Measurements from ENCODE around the gene HPF1. TPM values are rescaled to one million over a fixed set of nuclear protein-coding genes. Genes with fewer than 3 reads are reported as not detected.
"Not testable (repeated sequence)": the region's sequence is repeated elsewhere in the genome, so short reads cannot be mapped to it uniquely, and the experiment has no call there.

The HPF1 gene
- total RNA-seq, 8 experiments from 2014 or later, result 14.8 to 46.5 (median 32.1) TPM

DNA sequence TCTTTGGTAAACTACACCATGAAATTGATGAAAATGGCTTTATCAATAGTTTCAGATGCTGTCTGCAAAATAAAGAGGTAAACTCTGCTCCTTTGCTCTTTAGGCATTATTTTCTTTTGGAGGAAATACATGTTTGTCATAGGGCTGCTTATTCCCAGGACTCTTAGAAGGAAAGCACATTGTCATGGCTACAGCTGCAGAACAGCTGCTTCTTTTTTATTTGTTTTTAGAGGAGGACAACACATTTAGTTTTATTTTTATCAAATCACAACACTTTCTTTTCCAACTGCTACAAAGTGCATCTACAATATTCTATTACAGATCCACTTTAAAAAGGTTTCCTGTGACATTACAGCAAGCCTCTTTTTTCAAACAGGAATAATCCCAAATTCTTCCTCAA is 12.7 kb upstream of the HPF1 start:
- ATAC-seq (replicated peaks in 6 of 8), result no peak
- no peak overlapping the region for H3K4me3 ChIP-seq
- H3K27ac ChIP-seq, result no peak overlapping the region
- no peaks in the 10 kb centered on the region for H3K4me1 ChIP-seq (replicated peaks in 1 of 2)
- in situ Hi-C loops (cut with MboI; ENCODE audit: low pct_unique_long_range_greater_than_20kb in 2 of 9, low sequenced_read_pairs in 9 of 9, unreplicated experiment in 9 of 9), result no loop called here

DNA sequence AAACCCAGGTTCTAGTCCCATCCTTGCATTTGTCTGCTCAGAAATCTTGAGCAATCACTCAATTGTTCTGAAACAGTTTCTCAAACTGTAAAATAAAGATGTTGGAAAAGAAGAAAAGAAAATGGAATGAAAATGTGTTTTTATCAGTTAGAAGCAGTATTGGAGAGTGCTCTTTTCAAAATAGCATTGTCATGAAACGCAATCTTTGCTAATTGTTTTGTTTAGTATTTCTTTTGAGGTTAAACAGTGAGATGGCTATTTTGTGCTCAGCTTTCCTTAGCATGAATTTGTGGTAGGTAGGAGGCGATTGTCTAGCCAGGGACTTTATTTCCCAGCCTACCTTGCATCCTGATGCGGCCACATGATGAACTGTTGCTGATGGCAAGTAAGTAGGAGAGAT is 10.6 kb upstream of the HPF1 start:
- H3K4me1 ChIP-seq (replicated peaks in 1 of 2), result no peaks in the 10 kb centered on the region
- no peak for ATAC-seq (replicated peaks in 6 of 8)
- no peak overlapping the region for H3K4me3 ChIP-seq
- no peak overlapping the region for H3K27ac ChIP-seq
- WGBS, 10 experiments, result 18 to 100% (median 86%) methylated on average over 1 to 3 of the region's 3 CpGs
- in situ Hi-C loops (cut with MboI; ENCODE audit: low pct_unique_long_range_greater_than_20kb in 2 of 9, low sequenced_read_pairs in 9 of 9, unreplicated experiment in 9 of 9), result no loop called here

DNA sequence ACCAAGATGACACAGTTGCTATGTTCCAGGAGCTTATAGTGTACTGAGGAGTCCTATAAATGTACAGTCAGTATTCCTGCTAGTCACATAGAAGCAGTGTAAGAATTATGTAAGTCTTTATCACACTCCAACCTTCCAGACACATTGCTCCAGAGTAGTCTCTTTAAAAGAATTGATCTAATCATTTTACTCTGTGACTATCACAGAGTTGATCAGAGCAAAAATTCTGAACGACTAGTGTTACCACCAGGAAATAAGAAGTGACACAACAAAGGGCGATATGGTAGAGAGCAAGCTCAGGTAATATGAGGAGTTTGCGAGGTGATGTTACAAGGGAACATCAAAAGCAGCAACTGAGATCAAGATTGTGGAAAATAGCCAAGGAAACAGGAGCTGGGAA is 9.0 kb upstream of the HPF1 start:
- ATAC-seq (replicated peaks in 6 of 8), result no peak
- H3K4me1 ChIP-seq (replicated peaks in 1 of 2), result no peaks in the 10 kb centered on the region
- in situ Hi-C loops (cut with MboI; ENCODE audit: low pct_unique_long_range_greater_than_20kb in 2 of 9, low sequenced_read_pairs in 9 of 9, unreplicated experiment in 9 of 9), result no loop called here
- 50 to 100% (median 89%) methylated on average over 1 to 3 of the region's 3 CpGs; no CpG with 5 or more reads in 1 of the 10 experiments for WGBS, 10 experiments
- H3K27ac ChIP-seq, result no peak overlapping the region
- no peak overlapping the region for H3K4me3 ChIP-seq

DNA sequence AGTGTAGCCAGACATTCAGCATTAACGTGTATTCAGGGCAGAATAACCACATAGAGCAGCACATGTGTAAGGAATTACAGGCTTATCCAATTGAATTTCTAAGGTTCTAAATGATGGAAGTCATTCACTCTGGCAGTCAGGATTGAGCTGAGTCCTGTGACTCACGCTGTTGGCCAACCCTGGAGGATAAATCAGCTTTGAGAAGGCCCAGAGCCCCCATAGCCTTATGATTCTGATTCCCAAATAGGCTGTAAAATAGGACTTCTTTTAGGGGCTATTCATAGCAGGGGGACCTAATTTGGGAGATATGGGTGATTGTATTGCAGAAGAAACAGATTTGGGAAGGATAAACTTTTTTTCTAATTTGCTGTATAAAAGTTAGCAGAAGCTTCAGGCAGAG is 8.1 kb upstream of the HPF1 start:
- WGBS, 10 experiments, result 0 to 100% (median 84%) methylated on average over 1 to 2 of the region's 2 CpGs; no CpG with 5 or more reads in 4 of the 10 experiments
- ATAC-seq (replicated peaks in 6 of 8), result peak in 3 of 8 experiments; percentile 20 to 61 (median 39)
- no peak overlapping the region for H3K4me3 ChIP-seq
- no peak overlapping the region for H3K27ac ChIP-seq
- H3K4me1 ChIP-seq (replicated peaks in 1 of 2), result no peaks in the 10 kb centered on the region
- in situ Hi-C loops (cut with MboI; ENCODE audit: low pct_unique_long_range_greater_than_20kb in 2 of 9, low sequenced_read_pairs in 9 of 9, unreplicated experiment in 9 of 9), result no loop called here

DNA sequence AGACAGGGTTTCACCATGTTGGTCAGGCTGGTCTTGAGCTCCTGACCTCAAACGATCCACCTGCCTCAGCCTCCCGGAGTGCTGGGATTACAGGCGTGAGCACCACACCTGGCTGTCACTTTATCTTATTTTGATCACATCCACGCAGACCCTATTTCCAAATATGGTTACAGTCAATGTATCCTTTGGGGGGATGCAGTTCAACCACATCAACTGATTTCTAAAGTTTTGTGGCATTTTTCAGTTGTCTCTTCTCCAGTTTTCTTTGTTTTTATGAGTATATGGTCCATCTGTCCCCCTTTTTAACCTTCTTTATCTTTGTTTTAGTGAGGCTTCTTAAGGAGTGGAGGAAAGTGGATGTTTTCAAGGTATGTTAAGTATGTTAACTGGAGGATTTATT is 4.1 kb upstream of the HPF1 start:
- ATAC-seq (replicated peaks in 6 of 8), result no peak
- Histone ChIP-seq H3K27ac (no peak overlapping the region), H3K4me1 (replicated peaks in 1 of 2) (peaks cover under 1 to 3% of the 10 kb centered on the region in 2 donors), H3K4me3 (no peak overlapping the region)
- in situ Hi-C loops (cut with MboI; ENCODE audit: low pct_unique_long_range_greater_than_20kb in 2 of 9, low sequenced_read_pairs in 9 of 9, unreplicated experiment in 9 of 9), result no loop called here
- 50 to 100% (median 62%) methylated on average over 1 to 3 of the region's 4 CpGs; no CpG with 5 or more reads in 5 of the 10 experiments for WGBS, 10 experiments

DNA sequence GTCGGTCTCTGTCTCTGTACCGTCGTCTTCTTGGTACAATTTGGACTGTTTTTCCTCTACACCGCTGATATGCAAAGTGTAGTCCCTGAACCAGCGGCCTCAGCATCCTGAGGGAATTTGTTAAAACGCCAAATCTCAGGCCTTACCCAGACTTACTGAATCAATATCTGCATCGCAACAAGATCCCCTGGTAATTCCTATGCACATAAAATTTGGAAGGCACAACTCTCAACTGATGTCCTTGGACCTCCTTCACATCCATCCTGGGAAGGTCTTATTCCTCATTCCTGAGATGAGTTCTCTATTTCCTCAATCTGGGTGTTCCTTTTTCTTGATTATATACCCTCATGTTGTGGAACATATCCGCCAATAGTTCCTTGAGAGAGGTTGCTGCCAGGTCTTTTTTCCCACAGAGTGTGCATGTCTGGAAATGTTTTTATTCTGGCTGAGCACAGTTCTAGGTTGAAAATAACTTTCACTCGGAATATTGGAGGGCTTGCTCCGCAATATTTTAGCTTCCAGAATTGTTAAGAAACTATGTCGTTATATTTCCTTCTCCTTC is 738 bp upstream of the HPF1 start:
- WGBS, 10 experiments, result 2 to 100% (median 74%) methylated on average over 2 to 10 of the region's 11 CpGs
- no peak overlapping the region for H3K27ac ChIP-seq
- in situ Hi-C loops (cut with MboI; ENCODE audit: low pct_unique_long_range_greater_than_20kb in 2 of 9, low sequenced_read_pairs in 9 of 9, unreplicated experiment in 9 of 9), result no loop called here
- ATAC-seq (replicated peaks in 6 of 8), result peak in 5 of 8 experiments; percentile 2 to 11 (median 4)
- H3K4me1 ChIP-seq (replicated peaks in 1 of 2), result peaks cover 9 to 10% of the 10 kb centered on the region in 2 donors
- peak overlapping the region in 3 of 5 donors; percentile 55 to 91 (median 69) for H3K4me3 ChIP-seq

DNA sequence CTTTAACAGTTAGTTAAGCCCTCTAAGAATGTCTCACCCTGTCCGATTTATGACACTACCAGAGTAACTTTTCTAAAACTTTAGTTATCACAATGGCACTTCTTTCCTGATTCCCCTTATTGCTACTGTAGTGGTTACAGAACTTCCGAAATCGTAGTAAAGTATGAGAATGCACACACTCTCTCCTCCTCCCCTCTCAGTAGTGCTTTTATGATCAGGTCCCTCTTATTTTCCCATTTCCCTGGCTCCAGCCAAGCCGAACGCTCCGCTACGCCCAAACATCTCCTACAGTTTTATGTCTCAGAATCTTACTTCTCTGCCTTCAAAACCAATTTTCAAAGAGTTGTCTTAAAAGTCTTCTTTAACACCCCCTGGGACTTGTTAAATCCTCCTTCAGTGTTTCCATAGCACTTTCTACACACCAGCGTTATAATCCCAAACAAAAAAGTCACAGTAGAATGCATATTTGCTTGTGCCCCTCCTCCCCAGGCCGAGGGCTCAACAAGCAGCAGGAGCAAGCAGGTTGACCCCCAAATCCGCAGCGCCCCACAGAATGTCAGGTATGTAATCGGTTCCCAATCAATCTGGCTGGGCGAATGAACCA is 671 bp downstream of the HPF1 start:
- peak in 2 of 8 experiments; percentile 7 to 19 for ATAC-seq (replicated peaks in 6 of 8)
- in situ Hi-C loops (cut with MboI; ENCODE audit: low pct_unique_long_range_greater_than_20kb in 2 of 9, low sequenced_read_pairs in 9 of 9, unreplicated experiment in 9 of 9), result no loop called here
- H3K4me1 ChIP-seq (replicated peaks in 1 of 2), result peaks cover 9 to 10% of the 10 kb centered on the region in 2 donors
- 0 to 16% (median 0%) methylated on average over 2 to 13 of the region's 13 CpGs; no CpG with 5 or more reads in 1 of the 10 experiments for WGBS, 10 experiments
- H3K4me3 ChIP-seq, result peak overlapping the region; percentile 51 to 91 (median 66)
- H3K27ac ChIP-seq, result peak overlapping the region; percentile 2 to 60

DNA sequence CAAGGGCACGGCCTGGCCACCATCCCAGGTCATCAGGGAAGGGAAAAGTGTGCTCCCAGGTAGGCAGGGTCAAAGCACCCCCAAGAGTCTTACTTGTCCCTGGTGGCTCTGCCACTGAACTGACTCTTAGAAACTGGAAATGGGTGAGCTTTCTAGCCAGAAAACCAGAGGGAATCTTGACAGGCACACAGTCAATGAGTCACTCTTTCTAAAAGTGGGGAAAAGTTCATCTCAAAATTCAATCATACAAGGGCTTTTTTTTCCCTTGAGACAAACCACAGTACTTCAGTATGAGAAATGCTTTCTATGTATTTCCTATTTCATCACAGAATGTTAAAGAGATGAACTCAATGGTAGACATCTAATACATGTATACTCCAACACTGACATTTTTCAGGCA is 12.5 kb downstream of the HPF1 start:
- Histone ChIP-seq H3K4me1 (replicated peaks in 1 of 2) (no peaks in the 10 kb centered on the region), H3K27ac (no peak overlapping the region), H3K4me3 (no peak overlapping the region)
- WGBS, 10 experiments, result 100% methylated on average over 1 of the region's 1 CpG; no CpG with 5 or more reads in 9 of the 10 experiments
- in situ Hi-C loops (cut with MboI; ENCODE audit: low pct_unique_long_range_greater_than_20kb in 2 of 9, low sequenced_read_pairs in 9 of 9, unreplicated experiment in 9 of 9), result no loop called here
- no peak for ATAC-seq (replicated peaks in 6 of 8)

DNA sequence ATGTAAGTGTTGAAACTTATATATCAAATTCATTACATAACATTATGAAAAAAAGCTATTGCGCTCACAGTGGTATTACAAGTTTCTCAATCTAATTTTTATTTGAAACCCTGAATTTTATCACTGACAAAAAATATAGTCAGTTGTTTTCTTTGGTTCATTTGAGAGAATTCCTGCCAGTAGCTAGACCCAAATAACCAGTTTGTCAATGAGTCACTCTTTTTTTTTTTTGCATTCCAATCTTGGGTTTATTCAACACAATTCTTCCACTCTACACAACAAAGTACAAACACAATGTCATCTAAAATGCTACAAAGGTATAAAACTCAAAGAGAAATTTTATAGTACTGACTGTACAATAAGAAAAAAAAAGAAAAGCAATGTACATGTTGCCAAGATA is 13.1 kb downstream of the HPF1 start:
- H3K4me3 ChIP-seq, result no peak overlapping the region
- no peak for ATAC-seq (replicated peaks in 6 of 8)
- in situ Hi-C loops (cut with MboI; ENCODE audit: low pct_unique_long_range_greater_than_20kb in 2 of 9, low sequenced_read_pairs in 9 of 9, unreplicated experiment in 9 of 9), result no loop called here

DNA sequence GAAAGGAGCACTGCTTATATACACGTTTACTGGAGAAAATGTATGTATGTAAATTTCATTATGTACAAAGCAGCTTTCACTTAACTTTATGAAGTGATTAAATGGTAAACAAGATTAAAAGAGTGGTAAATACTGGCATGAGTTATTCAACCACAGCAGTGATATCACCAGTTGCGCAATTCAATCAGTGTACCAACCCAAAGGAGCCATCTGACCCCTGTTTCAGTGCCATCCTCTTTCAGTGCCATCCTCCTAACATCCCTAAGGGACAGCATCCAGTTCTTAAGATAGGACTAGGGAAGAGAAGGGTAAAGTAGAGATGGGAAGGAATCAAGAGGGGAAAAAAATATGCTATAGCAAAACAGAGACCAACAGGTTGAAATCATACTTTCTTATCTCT is 16.2 kb downstream of the HPF1 start:
- 60 to 100% (median 80%) methylated on average over 1 to 2 of the region's 2 CpGs; no CpG with 5 or more reads in 2 of the 10 experiments for WGBS, 10 experiments
- Histone ChIP-seq H3K27ac (no peak overlapping the region), H3K4me1 (replicated peaks in 1 of 2) (no peaks in the 10 kb centered on the region), H3K4me3 (no peak overlapping the region)
- ATAC-seq (replicated peaks in 6 of 8), result no peak
- in situ Hi-C loops (cut with MboI; ENCODE audit: low pct_unique_long_range_greater_than_20kb in 2 of 9, low sequenced_read_pairs in 9 of 9, unreplicated experiment in 9 of 9), result no loop called here

More for the DNA sequence above, 13.1 kb downstream of the HPF1 start:
- WGBS, 10 experiments, result 92 to 100% (median 100%) methylated on average over 1 of the region's 1 CpG; no CpG with 5 or more reads in 3 of the 10 experiments
- Histone ChIP-seq H3K27ac (no peak overlapping the region), H3K4me1 (replicated peaks in 1 of 2) (no peaks in the 10 kb centered on the region)

DNA sequence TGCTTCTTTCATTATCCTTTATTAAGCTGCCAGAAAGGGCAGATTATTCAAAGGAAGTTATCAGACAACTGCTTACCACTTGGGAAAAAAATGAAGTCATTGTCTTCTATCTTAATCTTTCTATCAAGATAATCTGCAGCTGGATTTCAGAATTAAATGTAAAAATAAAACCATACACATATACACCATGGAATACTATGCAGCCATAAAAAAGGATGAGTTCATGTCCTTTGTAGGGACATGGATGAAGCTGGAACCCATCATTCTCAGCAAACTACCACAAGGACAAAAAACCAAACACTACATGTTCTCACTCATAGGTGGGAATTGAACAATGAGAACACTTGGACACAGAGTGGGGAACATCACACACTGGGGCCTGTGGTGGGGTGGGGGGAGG is 19.1 kb downstream of the HPF1 start:
- H3K4me1 ChIP-seq (replicated peaks in 1 of 2); ATAC-seq (replicated peaks in 6 of 8); in situ Hi-C loops (cut with MboI; ENCODE audit: low pct_unique_long_range_greater_than_20kb in 2 of 9, low sequenced_read_pairs in 9 of 9, unreplicated experiment in 9 of 9); H3K4me3 ChIP-seq; H3K27ac ChIP-seq: not testable (repeated sequence)

DNA sequence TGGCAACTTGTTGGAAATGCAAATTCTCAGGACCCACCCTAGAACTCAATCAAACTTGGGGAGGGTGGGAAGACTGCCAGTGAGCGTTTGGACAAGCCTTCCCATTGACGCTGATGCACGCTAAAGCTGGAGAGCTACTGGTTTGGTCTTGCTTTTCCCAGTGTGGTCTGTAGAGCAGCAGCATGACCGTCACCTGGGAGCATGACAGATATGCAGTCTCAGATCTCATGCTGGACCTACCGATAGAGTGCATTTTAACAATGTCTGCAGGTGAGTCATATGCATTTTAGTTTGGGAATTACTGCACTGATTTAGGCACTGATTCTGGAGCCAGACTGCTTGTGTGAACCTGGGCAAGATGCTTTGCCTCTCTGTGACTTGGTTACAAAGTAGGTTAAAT is 27.2 kb downstream of the HPF1 start:
- in situ Hi-C loops (cut with MboI; ENCODE audit: low pct_unique_long_range_greater_than_20kb in 2 of 9, low sequenced_read_pairs in 9 of 9, unreplicated experiment in 9 of 9), result no loop called here

DNA sequence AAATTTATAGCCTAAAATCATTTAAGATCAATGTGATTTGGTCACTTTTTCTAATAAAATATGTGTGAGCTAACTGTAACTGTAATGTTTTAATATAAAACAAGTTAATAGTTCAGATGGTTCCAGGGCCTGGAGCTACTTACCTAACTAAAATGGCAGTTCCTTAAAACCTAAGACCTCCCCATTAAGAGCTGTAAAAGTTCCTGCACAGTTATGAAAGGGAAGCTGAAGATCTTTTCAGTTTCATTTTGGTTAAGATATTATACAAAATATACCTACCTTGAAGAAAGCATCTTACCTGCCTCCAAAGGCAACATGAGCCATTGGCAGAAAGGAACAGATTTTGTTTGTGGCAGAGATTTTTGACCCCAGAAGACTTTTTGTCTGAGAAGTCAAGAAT is 30.1 kb downstream of the HPF1 start:
- Histone ChIP-seq H3K27ac (no peak overlapping the region), H3K4me1 (replicated peaks in 1 of 2) (no peaks in the 10 kb centered on the region), H3K4me3 (no peak overlapping the region)
- in situ Hi-C loops (cut with MboI; ENCODE audit: low pct_unique_long_range_greater_than_20kb in 2 of 9, low sequenced_read_pairs in 9 of 9, unreplicated experiment in 9 of 9), result no loop called here
- no peak for ATAC-seq (replicated peaks in 6 of 8)

More for the DNA sequence above, 27.2 kb downstream of the HPF1 start:
- 67 to 100% (median 91%) methylated on average over 1 to 5 of the region's 5 CpGs; no CpG with 5 or more reads in 7 of the 10 experiments for WGBS, 10 experiments
- Histone ChIP-seq H3K4me1 (replicated peaks in 1 of 2) (no peaks in the 10 kb centered on the region), H3K27ac (no peak overlapping the region), H3K4me3 (no peak overlapping the region)
- no peak for ATAC-seq (replicated peaks in 6 of 8)

DNA sequence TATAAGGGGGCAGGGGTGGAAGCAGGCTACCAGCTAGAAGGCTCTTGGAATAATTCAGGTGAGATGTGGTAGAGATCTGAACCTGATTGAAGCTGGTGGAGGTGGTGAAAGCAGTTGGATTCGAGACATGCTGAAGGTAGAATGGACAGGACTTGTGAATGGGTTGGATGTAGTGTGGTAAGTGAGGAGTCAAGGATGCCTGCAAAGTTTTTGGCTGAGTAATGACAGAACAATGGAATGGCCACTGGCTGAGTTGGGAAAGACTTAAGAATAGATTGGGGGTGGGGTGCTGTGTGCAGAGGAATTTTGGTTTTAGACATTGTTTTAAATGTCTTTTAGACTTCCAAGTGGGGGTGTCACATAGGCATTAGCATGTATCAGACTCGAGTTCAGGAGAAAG is 33.5 kb downstream of the HPF1 start:
- ATAC-seq (replicated peaks in 6 of 8), result no peak
- WGBS, 10 experiments, result 70 to 100% (median 85%) methylated on average over 1 to 2 of the region's 2 CpGs; no CpG with 5 or more reads in 5 of the 10 experiments
- Histone ChIP-seq H3K4me1 (replicated peaks in 1 of 2) (no peaks in the 10 kb centered on the region), H3K27ac (no peak overlapping the region), H3K4me3 (no peak overlapping the region)
- in situ Hi-C loops (cut with MboI; ENCODE audit: low pct_unique_long_range_greater_than_20kb in 2 of 9, low sequenced_read_pairs in 9 of 9, unreplicated experiment in 9 of 9), result loop anchor here in 2 of 9 experiments (25.0 kb wide), 1 partner anchor 112 kb away; the partner anchor contains the start of genes CLCN3 (in 2 of the 2) and NEK1 (in 2 of the 2)

Data from motor neuron (in vitro differentiated cells).